ENCODE data around the gene LSM14A.
A peak's percentile ranks its signal among the peaks of the same experiment; 100 is the strongest.
"Not testable (repeated sequence)": the region's sequence is repeated elsewhere in the genome, so short reads cannot be mapped to it uniquely, and the experiment has no call there.

LSM14A gene

DNA sequence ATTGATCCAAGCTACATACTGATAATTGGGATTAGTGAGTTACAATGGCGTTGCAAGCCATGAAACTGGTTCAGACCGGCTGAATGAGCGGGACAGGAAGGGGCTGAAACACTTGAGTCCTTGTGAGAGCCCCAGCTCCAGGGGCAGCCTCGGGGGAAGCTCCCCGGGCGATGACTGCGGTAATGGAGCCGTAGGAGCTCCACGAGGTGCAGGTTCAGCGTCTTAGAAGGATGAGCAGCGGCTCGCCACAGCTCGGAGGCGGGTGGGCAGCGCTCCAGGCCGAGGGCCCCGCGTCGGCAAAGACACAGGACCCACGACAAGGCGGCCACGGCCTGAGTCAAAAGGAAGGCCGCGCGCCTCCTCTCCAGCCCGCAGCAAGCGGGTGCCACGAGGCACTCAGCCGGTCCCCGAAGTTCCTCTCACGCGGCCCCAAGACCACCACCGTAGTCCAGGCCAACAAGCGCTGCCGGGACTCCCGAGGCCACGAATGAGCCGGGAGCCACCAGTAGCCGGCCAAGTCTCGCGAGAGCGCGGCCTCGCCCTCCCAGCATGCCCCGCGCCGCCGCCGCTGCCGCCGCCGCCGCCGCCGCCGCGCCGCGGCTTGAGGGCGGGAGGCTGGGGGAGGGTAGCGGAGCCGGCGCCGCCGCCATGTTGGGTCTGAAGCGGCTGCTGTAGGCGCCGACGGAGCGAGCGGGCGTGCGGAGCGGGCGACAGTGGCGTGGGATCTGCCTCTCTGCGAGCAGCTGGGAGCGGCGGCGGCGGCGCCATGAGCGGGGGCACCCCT is at the start of gene LSM14A:
LSM14A (plus strand) TSS at position 628 of the 784 bp plus-strand sequence; CDS start at position 767, 139 bp downstream.
- peak; percentile 94 for DNase-seq

DNA sequence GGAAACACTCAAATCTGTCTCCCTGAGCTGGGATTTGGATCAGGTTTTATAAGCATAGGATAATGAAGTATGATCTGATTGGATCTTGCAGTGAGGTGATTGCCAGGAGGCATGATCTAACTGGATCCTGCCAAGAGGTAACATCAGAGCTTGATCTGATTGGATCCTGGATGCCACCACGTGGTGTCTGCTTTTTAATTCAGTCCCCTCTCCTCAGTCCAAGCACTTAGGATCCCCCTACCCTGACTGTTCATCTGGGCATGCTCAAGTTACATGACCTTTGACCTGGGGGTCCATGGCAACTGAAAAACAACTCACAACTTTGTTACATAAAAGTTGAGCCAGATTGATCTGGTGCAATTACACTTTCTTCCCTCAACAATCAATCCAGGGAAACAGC is 47.5 kb upstream of the LSM14A start:
- DNase-seq: no peak

DNA sequence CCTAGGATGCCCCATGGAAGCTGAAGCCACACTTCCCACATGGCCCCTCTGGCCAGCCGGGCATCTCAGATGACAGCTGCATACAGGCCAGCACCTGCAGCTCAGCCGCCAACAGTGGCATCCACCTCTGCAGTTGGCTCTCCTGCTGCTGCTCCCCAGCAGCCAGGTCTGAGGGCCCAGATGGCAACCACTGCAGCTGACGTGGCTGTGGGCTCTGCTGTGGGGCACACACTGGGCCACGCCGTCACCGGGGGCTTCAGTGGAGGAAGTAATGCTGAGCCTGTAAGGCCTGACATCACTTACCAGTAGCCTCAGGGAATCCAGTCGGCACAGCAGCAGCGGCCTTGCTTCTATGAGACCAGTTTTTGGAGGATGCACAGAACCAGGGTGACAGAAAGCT is 45.3 kb upstream of the LSM14A start:
- DNase-seq: no peak

DNA sequence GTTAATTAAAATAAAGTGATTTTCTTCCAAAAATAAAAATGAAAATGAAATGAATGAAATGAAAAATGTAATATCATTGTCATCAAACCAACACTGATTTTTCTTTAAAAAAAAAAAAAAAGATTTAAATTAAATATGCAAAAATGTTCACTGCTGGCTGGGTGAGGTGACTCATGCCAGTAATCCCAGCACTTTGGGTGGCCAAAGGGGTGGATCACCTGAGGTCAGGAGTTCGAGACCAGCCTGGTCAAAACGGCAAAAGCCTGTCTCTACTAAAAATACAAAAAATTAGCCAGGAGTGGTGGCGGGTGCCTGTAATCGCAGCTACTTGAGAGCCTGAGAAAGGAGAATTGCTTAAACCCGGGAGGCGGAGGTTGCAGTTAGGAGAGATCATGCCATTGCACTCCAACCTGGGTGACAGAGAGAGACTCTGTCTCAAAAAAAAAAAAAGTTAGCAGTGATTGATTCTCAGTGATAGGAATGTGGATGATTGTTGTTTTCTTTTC is 44.6 kb upstream of the LSM14A start:
- no peak for DNase-seq

DNA sequence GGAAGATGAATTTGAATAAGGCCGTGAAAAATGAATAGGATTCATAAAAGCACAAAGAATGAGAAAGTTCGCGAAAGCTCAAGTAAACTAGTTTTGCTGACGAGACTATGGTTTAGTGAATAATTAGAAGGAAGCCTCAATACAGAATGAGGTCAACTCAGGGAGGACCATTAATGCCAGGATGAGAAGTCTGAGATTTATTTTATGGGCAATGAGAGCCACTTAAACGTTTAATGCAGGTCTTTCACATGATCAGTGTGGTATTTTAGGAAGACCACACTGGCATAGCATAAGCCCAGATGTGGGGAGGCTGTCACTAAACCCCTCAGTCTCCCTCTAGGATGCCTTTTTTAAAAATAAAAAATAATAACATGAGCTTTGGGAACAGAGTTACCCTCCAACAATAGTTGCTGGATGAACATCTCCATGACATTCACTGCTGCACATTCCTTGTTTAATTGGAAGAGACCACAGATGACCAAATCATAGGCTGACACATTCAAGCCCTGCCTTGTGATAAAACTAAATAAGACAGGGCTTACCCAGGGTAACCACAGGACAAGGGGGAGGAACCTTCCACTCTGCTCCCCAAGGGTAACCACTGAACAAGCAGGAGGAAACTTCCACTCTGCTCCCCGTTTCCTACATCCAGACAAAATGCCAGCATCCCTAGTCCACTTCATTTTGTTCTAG is 43.6 kb upstream of the LSM14A start:
- DNase-seq: no peak

DNA sequence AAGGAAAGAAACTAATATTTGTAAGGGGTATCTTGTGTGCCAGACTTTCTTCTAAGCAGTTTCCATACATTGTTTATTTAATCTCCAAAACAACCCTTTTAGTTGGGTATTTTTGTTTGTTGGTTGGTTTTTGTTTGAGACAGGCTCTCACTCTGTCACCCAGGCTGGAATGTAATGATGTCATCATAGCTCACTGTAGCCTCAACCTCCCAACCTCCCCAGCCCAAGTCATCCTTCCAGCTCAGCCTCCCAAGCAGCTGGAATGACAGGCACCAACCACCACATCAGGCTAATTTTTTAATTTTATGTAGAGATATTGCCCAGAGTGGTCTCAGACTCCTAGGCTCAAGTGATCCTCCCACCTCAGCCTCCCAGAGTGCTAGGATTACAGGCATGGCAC is 41.2 kb upstream of the LSM14A start:
- DNase-seq: no peak

DNA sequence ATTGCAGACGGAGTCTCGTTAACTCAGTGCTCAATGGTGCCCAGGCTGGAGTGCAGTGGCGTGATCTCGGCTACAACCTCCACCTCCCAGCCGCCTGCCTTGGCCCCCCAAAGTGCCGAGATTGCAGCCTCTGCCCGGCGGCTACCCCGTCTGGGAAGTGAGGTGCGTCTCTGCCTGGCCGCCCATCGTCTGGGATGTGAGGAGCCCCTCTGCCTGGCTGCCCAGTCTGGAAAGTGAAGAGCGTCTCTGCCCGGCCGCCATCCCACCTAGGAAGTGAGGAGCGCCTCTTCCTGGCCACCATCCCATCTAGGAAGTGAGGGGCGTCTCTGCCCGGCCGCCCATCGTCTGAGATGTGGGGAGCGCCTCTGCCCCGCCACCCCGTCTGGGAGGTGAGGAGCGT is 40.2 kb upstream of the LSM14A start:
- DNase-seq: not testable (repeated sequence)

DNA sequence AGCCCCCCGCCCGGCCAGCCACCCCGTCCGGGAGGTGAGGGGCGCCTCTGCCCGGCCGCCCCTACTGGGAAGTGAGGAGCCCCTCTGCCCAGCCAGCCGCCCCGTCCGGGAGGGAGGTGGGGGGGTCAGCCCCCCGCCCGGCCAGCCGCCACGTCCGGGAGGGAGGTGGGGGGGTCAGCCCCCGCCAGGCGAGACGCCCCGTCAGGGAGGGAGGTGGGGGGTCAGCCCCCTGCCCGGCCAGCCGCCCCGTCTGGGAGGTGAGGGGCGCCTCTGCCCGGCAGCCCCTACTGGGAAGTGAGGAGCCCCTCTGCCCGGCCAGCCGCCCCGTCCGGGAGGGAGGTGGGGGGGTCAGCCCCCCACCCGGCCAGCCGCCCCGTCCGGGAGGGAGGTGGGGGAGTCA is 39.6 kb upstream of the LSM14A start:
- not testable (repeated sequence) for DNase-seq

DNA sequence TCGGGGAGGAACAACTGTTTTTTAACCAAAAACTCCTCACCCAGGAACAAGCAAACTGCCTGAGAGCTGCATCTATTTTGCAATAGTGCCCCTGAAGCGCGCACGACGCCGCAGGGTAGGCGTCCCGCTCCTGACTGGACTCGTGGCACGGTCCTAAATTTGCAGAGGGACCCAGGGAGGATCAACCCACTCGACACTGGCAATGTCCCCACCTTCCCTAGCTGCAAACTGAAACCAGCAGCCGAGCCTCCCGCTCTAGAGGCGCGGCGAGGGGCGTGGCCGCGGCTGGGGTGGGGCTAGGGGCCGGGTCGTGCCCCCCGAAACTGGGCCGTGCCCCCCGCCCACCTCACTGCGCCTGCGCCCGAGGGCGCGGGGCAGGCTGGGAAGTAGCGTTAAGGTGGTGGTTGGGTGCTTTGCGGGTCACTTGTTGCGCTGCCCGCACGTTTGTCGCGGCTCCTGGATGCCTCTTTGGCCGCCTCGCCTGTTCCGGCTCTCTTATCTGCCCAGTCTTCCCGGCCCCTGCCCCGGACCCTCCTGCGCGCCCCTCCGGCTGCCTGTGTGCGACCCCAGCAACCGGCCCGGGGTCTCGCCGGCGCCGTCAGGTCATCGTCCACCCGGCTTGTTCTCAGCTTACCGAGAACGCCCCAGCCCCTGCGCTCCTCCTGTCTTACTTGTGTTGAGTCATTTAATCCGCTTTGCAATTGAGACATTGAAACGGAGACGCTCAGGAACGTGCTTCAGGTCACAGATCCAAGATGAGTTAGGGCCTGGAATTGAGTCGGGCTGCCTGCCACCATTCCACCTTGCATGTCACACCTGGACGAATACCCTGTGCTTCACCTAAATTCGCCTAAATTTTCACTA is 37.9 kb upstream of the LSM14A start:
- DNase-seq: peak; percentile 95

DNA sequence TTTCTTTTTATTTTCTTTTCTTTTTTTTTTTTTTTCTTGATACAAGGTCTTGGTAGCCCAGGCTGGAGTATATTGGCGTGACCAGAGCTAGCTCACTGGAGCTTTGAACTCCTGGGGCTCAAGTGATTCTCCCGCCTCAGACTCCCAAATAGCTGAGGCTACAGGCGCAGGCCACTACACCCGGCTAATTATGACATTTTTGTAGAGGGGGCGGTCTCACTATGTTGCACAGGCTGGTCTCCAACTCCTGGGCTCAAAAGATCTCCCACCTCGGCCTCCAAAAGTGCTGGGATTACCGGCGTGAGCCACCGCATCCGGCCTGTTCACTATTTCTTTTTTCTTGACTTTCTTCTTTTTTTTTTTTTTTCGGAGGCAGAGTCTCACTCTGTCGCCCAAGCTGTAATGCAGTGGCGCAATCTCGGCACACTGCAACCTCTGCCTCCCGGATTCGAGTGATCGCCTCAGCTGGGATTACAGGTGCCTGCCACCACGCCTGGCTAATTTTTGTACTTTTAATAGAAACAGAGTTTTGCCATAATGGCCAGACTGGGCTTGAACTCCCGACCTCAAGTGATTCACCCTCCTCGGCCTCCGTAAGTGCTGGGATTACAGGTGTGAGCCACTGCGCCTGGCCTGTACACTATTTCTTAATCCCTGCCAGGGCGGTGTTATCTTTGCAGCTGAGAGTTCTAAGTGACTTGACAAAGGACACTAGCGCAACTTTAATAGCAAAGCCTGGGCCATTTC is 37.1 kb upstream of the LSM14A start:
- no peak for DNase-seq

DNA sequence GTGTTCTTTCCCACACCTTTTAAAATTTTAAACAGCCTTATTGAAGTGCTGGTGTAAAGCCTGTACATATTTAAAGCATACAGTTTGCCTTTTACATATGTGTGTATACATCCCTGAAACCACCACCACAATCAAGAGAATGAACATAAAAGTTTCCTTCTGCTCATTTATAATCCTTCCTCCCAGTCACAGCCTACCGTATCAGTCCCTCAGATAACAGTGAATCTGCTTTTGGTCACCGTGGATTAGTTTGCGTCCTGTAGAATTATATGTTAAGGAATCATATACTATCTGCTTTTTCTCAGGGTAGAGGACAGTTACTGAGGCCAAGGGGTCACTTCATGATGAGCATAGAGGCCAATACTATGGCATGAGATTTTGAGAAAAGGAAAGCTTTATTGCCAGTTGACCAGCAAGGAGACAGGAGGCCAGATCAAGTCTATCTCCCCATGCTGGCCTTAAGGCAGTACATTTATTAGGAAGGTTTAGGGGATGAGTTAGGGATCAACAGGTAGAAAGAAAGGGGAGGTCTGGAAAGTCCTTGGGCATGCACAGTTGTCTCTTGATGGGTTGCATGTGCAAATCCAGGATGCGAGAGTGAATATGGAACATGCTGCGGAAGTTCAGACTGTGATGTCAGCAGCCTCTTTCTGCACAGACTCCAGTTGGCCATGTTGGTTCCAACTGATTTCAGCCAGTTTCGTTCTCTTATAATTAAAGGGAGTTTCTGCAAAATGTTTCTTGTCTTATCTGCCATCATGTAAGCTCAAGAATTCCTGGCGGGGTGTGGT is 36.3 kb upstream of the LSM14A start:
- DNase-seq: no peak

DNA sequence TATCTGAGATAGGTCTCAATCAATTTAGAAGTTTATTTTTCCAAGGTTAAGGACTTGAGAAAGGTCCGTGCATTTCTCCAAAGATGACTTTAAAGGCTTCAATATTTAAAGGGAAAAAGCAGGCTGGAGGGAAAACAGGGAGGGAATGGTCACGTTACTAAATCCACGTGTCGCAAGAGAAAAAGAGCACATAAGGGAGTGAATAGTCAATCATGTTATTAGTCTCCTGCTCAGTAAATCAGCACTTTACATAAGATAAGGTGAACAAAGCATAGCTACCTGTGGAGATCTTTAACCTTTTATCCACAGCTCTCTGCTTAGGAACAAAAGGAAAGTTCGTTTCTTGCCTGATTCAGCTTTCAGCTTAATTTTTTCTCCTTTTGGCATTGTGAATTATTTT is 31.3 kb upstream of the LSM14A start:
- DNase-seq: no peak

DNA sequence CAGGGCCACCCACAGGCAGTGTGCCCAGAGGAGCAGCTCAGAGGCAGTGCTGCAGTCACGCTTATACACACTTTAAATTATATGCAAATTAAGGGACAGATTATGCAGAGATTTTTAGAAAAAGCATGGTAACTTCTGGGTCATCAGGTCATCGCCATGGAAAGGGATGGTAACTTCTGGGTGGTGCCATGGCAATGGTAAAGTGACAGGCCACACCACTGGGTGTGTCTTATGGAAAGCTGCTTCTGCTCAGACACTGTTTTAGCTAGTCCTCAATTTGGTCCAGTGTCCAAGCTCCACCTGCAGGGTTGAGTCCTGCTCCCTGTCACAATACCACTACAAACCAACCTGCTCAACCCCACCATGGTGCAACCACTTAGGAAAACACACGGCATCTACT is 29.9 kb upstream of the LSM14A start:
- no peak for DNase-seq

DNA sequence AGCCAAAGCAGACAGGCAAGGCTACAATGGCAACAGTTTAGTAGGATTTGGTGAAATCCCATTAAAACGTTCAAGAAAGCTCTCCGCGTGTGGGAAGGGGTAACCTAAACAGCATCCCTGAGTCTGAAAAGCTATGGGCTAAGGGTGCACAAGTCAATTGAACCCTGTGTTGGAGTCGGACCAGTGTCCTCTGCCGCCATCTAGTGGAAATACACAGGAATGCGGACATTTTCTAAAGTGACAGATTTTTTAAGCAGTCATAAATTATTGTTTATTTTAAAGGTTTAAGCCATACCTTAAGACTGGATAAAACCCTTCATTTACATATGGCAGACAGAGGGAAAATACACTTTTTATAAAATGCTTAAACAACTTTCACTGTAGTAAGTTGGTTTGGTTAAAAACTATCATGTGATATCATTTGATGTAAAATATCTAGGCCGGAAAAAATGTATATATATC is 26.5 kb upstream of the LSM14A start:
- peak; percentile 74 for DNase-seq

DNA sequence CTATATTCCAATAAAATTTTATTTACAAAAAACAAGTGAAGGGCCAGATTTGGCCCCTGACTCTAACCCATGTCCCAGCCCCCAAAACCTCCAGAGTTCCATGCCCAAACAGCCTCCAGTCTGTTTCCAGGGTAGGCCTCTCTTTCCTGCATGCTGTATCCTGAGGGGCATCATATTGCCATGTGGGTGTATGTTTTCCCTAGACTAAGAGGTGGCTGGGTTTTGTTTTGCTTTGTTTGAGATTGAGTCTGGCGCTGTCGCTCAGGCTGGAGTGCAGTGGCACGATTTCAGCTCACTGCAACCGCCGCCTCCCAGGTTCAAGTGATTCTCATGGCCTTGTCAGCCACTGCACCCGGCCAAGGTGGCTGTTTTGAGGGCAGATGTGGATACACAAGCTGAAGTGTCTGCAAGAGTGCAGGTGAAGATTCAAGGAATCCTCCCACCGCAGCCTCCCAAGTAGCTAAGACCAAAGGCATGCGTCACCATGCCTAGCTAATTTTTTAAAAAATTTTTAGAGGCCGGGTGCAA is 23.6 kb upstream of the LSM14A start:
- no peak for DNase-seq

DNA sequence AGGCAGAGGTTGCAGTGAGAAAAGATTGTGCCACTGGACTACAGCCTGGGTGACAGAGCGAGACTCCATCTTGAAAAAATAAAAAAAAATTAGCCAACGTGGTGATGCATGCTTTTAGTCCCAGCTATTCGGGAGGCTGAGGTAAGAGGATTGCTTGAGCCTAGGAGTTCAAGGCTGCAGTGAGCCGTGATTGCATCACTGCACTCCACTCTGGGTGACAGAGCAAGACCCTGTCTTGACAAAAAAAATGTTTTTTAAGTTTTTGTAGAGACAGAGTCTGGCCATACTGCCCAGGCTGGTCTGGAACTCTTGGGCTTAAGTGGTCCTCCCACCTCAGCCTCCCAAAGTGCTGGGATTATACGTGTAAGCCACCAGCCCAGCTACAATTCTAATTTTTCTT is 22.4 kb upstream of the LSM14A start:
- DNase-seq: no peak

DNA sequence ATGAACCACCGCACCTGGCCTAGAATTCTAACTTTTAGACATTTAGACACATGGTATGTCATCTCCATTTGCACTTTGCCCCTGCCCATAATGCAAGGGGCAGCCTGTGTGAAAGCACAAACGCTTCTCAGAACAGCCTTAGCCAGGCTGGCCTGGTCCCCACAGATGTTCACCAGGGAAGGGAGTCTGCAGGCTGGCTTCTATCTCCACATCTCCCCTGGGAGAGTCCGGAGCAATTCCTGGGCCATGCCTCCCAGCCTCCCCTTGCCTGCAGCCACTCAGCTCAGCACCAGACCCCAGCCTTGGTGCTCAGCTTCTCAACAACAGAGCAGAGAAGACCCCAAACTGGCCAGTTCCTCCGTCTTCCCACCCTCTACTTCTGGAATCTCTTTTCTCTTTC is 21.7 kb upstream of the LSM14A start:
- DNase-seq: no peak

DNA sequence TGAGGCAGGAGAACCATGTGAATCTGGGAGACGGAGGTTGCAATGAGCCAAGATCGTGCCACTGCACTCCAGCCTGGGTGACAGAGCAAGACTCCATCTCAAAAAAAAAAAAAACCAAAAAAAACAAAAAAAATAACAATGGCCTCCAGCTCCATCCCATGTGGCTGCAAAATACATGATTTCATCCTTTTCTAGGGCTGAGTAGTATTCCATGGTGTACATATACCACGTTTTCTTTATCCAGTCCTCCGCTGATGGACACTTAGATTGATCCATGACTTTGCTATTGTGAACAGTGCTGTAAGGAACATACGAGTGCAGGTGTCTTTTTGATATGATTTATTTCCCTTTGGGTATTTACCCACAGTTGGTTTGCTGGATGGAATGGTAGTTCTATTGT is 20.9 kb upstream of the LSM14A start:
- no peak for DNase-seq

DNA sequence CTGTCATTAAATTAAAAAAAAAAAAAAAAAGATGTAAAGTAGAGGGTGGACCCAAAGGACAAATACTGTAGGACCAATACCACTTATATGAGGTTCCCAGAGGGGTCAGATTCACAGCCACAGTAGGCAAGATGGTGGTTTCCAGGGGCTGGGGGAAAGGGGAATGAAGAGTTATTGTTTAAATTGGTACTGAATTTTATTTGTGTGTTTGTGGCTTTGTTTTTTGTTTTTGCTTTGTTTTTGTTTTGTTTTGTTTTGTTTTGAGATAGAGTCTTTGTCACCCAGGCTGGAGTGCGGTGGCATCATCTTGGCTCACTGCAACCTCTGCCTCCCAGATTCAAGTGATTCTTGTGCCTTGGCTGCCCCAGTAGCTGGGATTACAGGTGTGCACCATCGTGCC is 17.9 kb upstream of the LSM14A start:
- no peak for DNase-seq

DNA sequence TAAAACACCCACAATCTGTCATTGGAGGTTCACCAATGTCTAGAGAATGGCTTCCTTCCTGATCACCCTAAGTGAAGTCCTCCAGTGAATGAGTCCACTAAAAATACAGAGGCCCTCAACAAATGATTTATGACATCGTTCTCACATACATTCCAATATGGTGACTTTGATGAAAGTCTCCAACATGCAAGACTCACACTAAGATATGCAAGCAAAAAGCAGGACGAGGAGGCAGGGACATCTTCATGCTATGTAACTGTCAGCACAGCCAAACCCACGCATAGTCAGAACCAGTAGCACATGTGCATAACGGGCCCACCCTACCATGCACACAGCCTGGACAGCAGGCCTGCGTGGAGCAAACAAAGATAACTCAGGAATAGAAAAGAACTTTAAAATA is 16.6 kb upstream of the LSM14A start:
- no peak for DNase-seq

DNA sequence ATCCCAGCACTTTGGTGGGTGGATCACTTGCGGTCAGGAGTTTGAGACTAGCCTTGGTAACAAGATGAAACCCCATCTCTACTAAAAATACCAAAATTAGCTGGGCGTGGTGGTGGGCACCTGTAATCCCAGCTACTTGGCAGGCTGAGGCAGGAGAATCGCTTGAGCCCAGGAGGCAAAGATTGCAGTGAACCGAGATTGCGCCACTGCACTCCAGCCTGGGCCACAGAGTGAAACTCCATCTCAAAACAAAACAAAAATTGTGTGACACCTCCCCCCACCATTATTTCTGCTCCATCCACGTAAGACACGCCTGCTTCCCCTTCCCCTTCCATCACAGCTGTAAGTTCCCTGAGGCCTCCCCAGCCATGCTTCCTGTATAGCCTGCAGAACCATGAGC is 13.3 kb upstream of the LSM14A start:
- DNase-seq: not testable (repeated sequence)
